HG03457 (cell line): ENCODE measurements around the gene MYO7B.

Experiments used
- ATAC-seq: cut with Tn5 transposase; IDR thresholded peaks from one replicate; pipeline ENCODE4 v1.9.1; 2021; ENCODE audit warnings: moderate number of reproducible peaks; ENCODE audit not compliant: unreplicated experiment

The MYO7B gene

DNA sequence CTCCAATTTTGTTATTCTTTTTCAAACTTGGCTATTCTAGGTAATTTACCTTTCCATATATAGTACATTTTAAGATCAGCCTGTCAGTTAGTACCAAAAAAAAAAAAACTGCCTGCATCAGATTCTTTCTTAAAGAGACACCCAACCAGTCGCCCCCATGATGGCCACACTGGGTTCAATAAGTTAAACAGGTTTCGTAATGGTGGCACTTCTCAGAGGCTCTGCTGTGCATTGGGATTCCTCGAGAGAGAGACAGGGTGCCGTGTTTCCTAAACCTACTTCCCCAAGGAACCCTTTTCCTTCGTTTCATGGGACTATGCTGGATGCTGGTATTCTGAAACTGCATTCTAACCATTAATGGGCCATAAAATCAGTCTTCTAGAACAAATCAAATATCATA, 37.4 kb downstream of the MYO7B start:
- no peak for ATAC-seq

DNA sequence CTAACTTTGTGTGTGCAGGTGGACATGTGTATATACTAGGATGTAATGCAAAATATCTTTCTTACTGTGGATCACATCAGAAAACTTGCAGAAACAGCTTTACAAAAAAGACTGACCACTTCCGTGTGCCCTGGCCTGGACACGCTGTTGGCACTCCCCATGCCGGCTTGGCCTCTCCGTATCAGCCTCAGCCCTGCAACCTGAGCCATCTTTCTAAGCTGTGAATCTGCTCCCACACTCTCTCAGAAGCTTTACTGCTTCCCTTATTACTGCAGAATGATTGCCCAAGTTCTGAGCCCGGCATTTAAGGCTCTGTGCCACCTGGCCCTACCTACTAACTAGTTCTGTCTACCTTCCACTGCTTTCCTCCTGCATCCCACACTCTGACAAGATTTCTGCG, 37.8 kb downstream of the MYO7B start:
- ATAC-seq, result no peak

DNA sequence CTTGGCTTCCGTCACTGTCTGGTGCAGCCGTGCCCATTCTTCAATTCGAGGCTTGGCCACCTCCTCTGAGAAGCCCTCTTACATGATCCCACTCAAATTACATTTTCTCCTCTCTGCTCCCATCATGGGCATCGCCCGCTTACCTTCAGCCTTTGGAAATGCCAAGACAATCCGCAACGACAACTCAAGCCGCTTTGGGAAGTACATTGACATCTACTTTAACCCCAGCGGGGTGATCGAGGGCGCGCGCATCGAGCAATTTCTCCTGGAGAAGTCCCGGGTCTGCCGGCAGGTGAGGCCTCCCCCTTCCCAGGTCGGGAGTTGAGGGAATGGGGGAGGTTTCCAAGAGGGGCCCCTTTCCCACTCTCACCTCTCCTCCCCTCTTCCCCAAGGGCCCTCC, 38.3 kb downstream of the MYO7B start:
- no peak for ATAC-seq

DNA sequence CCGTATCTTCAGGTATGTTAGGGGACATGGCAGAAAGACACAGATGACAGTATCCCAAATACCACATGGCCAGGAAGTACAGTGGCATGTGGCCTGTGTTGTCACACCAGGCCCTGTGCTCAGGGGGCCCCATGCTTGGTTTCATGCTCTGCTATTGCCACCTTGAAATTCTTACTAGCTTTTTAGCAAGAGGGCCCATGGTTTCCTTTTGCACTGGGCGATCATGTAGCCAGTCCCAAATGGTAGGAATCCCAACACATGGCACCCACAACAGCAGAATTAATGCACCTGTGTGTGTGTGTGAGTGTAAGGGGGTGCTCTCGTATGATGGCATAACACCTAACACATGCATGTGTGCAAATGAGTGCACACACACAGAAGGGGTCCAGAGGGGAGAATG, 39.2 kb downstream of the MYO7B start:
- ATAC-seq, result no peak

DNA sequence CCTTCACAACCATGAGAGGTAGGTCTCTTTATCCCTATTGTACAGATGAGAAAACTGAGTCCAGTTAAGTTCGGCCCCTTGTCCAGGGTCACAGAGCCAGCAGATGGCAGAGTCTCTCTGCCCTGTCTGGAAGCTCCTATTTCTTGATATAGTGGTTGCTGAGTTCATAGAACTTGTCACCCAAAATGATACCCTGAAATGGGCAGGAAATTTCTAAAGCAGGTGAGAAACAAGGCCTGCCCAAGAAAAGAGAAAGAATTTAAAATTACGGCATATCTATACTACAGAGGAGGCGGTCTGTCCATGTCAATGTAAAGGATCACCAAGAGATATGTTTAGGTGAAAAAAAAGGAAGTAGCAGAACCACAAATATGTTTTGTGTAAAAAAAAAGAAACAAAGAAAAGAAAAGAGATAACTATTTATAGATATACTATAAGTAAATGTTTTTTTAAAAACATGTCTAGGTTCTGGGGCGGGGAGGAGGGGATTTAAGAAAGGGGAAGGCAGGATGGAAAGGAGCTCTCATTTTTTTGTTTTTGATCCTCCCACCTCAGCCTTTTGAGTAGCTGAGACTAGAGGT, 39.8 kb downstream of the MYO7B start:
- ATAC-seq, result no peak

DNA sequence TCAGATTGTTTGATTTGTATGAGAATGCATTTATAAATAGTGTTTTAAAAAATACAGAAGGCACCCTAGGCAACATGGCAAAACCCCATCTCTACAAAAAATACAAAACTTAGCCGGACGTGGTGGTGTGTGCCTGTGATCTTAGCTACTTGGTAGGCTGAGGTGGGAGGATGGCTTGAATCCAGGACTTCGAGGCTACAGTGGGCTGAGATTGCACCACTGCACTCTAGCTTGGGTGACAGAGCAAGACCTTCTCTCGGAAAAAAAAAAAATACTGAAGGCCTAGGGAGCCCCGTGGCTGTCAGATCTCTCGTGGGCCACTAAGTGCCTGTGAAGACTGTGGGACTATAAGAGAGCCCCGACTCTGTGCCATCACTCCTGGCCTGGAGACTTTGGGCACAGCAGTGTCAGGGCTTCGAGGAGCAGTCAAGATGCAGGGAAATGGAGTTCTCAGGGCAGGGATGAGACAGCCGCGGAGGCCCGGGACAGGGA, 40.5 kb downstream of the MYO7B start:
- ATAC-seq, result no peak

DNA sequence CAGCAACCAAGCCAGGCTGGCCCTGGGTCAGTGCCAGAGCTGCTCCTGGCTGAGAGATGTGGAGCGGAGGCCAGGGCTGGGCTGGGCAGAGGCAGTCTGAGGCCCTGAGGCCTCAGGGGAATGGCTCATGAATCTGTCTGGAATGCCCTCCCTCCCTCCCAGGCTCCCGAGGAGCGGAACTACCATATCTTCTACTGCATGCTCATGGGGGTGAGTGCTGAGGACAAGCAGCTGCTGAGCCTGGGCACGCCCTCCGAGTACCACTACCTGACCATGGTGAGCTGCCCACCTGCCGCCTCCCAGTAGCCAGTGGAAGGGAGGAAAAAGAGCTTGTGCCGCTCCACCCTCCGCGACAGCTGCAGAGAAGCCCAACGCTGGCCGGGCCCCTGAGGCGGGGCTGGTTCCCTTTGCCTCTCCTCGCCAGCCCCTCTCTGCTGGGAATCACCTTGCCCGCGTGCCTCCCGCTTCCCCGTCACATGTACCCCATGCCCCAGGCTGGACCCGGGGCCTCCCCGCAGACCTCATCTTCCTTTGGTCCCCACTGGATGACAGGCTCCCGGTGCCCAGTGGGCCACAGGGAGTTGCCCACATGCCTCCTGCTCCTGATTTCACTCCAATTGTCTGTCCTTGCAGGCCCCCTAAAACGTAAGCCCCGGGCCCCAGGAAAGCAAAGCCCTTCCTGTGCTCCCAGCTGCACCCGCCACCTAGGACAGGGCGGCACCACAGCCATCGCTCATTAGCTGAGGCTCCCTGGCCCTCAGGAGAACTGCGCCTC, 41.1 kb downstream of the MYO7B start:
- ATAC-seq, result no peak

DNA sequence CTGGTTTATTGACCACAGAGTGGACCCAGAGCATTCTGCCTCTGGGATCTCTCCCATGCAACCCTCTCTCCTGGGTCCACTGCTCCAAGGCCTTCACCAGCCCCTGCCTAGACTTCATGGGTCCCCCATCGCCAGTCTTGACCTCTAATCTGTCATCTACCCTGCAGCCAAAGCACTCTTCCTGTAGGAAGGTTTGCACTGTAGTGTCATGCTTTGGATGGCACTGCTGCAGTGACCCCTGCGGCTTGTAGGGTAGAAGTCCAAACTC, 41.7 kb downstream of the MYO7B start:
- ATAC-seq, result no peak

DNA sequence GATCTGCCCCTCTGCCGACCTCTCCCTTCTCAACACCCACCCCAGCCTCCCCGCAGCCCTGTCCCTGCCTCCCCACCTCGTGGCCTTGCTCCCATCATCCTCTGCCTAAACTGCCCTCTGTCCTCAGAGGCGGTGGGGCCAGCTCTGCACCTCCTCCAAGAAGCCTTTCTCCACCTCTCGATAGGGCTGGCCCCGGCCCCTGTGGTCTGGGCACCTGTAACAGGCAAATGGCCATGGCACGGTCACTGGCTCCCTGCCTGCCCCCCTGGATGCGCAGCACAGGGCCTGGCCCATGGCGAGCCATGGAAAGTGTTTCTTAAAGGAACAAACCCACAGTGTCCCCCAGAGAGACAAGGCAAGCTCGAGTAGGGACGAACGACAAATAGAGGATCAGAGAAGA, 42.0 kb downstream of the MYO7B start:
- no peak for ATAC-seq

DNA sequence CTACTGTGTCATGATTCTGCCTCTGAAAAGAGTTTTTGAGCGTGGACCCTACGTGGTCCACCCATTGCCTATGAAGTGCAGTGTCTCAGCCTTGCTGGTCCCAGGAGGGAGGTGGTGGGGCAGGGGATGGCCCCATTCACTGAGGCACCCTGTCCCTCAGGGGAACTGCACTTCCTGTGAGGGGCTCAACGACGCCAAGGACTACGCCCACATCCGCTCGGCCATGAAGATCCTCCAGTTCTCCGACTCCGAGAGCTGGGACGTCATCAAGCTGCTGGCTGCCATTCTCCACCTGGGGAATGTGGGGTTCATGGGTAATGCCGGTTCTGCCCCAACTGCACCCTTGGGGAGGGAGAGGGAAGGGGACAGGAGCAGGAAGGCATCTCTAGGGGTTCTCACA, 42.5 kb downstream of the MYO7B start:
- no peak for ATAC-seq

DNA sequence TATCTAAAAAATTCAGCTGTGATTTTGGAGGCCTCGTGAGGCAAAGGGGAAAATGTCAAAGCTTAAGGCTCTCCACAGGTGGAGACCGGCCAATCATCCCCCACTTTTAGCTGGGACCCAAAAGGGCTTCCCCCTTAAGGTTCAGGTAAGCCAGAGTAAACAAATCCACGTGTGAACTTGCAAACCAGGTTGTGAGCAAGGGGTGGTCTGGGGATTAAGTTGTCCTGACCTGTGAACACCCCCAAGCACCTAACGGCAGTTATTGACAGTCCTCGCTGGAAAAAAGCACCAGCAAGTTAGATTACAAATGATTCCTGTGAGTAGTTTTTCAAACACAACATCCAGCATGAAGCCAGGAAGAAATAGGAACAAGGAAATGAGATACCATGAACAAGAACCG, 42.9 kb downstream of the MYO7B start:
- ATAC-seq, result no peak

DNA sequence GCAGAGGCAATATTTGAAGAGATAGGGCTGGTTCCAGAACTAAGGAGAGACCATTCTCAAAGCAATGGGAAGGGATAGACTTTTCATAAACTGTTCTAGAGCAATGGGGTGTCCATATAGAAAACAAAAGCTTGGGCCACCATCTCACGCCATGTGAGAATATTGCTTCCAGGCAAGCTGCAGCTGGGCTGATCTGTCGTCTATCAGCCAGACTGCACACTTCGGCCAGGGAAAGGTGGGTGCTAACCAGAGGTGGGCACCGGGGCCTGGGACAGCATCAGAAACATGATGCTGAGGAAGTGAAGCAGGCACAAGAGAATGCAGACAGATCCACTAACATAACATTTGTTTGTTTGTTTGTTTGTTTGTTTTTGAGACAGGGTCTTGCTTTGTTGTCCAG, 43.7 kb downstream of the MYO7B start:
- ATAC-seq, result no peak

DNA sequence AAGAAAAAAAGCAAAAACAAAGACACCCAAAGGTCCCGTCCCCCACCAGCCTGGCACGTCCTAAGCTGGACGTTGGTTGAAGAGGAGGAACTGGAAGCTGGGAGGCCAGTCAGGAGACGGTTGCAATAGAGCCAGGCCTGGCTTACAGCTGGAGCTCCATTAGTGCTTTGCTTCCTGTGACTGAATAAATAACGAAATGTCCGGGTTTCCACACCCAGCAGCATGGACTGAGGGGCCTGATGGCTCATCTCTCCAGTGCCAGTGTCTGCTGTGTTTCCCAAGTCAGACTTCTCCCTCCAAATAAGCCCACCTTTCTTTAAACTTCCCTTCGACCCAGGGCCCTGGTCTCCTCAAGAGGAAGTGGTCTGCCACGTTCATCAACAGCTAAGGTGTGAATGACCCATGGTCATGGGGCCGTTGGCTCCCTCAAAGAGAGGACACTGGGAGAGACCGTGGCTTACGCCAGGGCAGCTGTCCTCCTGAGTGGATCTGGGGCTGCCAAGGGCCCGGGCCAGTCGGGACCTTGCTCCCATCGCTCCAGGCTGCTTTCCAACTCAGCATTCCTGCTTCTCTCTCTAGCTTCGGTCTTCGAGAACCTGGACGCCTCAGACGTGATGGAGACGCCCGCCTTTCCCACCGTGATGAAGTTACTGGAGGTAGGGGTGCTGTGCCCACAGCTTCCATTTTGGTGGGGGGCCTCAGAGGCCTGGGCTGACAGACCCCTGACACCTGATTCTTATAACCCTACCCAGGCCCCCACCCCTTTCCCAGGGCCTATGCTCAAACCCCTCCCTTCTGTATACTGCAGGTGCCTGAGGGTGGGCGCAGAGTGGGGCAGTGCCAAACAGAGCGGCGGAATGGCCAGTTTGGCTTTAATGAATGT, 44.9 kb downstream of the MYO7B start:
- no peak for ATAC-seq

DNA sequence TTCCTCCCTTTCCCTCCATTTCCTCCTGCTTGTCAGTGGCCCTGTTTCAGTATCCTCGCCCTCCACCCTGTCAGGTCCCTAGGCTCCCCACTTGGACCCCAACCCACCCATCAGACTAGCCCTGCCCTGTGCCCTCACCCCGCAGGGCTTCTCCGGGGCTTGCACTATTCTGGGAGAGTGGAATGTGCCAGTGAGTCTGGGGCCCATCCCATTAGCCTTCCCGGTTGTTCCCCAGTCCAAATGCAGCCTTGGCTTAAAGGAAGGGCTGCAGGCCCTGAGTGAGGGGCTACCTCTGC, 45.5 kb downstream of the MYO7B start:
- ATAC-seq, result no peak

DNA sequence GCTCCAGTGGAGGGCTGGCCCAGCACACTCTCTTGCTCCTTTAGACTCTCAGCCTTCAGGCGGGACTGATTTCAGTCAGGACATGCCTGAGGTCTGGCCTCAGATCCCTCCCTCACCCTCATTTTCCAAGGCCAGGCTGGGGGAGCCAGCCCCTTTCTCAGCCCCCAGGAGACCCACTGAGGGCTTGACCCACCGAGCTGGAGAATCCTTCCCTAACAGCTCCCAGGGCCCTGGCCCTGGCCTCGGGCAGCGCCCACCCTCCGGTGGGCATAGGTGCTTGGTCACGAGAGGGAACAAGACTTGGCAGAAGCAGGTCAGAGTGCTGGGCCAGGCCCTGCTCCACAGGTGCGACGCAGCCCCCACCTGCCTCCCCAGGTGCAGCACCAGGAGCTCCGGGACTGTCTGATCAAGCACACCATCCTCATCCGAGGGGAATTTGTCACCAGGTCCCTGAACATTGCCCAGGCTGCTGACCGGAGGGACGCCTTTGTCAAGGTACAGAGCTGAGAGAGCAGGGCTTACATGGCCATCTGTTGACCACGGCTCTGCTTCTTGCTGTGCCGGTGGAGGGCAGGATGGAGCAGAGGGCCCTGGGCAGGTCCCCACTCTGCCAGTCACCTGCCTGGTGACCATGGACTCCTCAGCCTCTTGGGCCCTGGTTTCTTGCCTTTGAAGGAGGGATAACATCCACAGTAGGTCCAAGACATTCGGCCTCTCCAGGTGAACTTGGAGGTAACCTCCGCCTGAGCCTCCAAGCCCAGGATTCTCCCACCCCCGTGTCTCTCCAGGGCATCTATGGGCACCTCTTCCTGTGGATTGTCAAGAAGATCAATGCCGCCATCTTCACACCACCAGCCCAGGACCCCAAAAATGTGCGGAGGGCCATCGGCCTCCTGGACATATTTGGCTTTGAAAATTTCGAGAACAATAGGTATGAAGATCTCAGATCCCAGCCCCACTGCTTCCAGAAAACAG, 46.3 kb downstream of the MYO7B start:
- no peak for ATAC-seq

DNA sequence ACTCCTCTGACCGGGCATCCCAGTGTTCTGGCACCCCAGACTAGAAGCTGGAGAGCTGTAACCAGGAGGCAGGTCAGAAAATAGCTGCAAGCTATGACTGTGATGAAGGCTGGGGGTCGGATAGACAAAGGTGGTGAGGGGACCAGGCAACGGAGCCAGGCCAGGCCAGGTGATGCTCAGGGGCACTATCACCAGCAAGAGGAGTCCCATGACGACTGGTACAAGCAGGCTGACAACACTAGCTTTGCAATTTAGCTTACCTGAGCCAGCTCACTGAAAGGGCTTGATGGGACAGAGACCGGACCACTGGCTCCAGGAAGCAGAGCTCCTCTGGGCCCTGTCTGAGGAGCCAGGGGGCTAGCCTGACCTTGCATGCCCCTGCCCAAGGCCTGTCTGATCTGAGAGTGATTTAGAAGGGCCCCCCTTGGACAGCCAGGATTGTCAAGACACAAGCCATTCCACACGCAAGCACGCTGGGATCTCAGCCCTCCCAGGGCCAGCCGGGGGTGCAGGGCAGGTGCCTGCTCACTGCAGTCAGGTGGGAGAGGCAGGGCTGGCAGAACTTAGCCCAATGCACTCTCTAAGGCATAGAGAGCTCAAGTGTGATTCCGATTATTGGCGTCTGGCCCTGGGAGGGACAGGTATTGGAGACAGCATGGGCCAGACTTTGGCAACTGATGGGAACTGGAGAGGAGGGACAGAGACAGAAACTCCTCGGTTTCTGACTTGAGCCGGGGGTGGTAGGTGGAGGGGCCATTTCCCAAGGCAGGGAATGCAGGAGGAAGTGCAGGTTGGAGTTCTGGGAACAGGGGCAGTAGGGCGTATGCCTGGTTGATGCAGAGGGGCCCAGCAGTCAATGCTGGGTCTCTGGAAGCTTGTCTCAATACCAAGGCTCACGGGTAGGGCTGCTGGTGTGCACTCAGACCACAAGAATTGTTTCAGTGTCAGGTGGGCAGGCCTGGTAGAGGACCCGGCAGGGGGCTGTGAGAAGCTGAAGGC, 47.7 kb downstream of the MYO7B start:
- ATAC-seq, result no peak

DNA sequence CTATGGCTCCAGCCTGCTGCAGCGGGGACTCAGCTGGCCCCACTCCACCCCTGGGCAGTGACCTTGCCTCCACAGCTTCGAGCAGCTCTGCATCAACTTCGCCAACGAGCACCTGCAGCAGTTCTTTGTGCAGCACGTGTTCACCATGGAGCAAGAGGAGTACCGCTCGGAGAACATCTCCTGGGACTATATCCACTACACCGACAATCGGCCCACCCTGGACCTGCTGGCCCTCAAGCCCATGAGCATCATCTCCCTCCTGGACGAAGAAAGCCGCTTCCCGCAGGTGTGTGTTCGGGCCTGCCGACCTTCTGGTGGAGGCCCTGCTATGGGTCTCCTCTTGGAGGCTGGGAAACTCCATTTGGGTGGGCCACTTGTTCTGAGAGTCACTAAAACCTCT, 48.6 kb downstream of the MYO7B start:
- ATAC-seq, result no peak

DNA sequence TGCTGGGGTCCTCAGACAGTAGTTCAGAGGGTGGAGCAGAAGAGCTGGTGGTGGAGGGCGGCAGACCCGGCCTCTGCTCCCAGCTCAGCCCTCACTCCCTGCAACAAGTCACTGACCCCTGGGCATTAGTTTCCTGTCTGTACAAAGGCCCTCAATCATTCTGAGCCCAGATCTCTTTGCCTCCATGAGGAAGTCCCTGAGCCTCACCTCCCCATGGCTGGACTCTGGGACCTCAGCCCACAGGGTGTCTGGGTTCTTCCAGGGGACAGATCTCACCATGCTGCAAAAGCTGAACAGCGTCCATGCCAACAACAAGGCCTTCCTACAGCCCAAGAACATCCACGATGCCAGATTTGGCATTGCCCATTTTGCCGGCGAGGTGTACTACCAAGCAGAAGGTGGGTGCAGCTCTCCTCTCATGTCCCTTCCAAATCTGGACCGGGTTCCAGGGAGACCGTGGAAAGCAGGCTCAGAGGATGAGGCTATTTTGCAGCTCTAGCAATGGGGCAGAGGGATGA, 49.1 kb downstream of the MYO7B start:
- no peak for ATAC-seq

DNA sequence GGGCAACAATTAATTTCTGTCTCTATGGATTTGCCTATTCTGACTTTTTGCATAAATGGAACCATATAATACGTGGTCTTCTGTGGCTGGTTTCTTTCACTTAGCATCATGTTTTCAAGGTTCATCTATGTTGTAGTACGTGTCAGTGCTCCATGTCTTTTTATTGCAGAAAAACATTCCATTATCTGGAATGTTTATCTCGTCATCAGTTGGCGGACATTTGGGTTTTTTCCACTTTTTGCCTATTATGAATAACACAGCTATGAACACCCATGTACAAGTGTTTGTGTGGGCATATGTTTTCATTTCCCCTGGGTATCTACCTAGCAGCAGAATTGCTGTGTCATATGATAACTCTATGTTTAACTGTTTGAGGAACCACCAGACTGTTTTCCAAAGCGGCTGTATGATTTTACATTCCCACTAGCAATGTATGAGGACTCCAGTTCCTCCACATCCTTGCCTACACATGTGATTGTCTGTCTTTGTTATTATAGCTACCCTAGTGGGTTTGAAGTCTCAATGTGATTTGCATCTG, 49.9 kb downstream of the MYO7B start:
- ATAC-seq, result no peak
